Neuron (in vitro differentiated cells): ENCODE measurements around the gene FXYD1.

Experiments used
- H2AFZ ChIP-seq: one replicate; pipeline ENCODE4 v1.6.1; 2013; ENCODE audit warnings: low read depth, mild to moderate bottlenecking, inconsistent platforms, low read length, moderate library complexity
- H3K27me3 ChIP-seq: one replicate; pipeline ENCODE4 v1.6.1; 2013; ENCODE audit warnings: low read length; ENCODE audit not compliant: insufficient read depth
- H3K36me3 ChIP-seq: one replicate; pipeline ENCODE4 v1.6.1; 2013; ENCODE audit warnings: low read length; ENCODE audit not compliant: insufficient read depth
- H3K4me1 ChIP-seq: one replicate; pipeline ENCODE4 v1.6.1; 2013; ENCODE audit warnings: low read length; ENCODE audit not compliant: insufficient read depth
- H3K4me3 ChIP-seq: 2 replicates; pipeline ENCODE4 v1.5.1; 2013; ENCODE audit warnings: mild to moderate bottlenecking, low read length, moderate library complexity
- H3K9me3 ChIP-seq: one replicate; pipeline ENCODE4 v1.6.1; 2013; ENCODE audit warnings: low read length

Gene FXYD1

DNA sequence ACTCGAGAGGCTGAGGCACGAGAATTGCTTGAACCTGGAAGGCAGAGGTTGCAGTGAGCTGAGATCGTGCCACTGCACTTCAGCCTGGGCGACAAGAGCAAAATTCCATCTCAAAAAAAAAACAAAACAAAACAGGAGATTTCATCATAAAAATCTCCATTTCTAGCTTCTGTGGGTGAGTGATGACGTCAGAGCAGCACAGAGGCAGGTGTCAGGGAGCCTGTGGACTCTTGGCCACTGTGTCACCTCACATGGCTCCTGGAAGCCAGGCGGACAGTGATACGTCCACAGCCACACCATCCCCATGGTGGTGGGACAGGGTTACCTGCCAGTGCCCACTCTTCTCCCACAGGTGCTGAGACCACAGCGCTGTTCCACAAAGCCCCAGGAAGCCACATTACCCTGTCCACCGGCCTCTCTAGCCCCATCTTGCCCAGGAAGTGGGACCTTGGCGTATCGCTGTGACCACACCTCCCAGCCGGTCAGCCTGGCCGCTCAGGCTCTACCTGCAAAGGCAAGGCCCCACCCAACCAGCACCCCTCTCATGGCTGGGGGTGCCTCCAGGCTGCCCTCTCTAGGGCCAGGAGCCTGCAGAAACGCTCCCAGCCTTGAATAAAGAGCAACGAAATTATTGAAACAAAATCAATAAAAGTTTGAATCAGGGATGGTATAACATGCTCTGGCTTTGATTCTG is 25.5 kb upstream of the FXYD1 start:
- H3K36me3 ChIP-seq = no peaks in the 10 kb centered on the region
- peaks cover 13% of the 10 kb centered on the region for H3K27me3 ChIP-seq
- no peak overlapping the region for H3K4me3 ChIP-seq
- H2AFZ ChIP-seq = no peak overlapping the region
- no peaks in the 10 kb centered on the region for H3K9me3 ChIP-seq
- H3K4me1 ChIP-seq = peaks cover 11% of the 10 kb centered on the region

DNA sequence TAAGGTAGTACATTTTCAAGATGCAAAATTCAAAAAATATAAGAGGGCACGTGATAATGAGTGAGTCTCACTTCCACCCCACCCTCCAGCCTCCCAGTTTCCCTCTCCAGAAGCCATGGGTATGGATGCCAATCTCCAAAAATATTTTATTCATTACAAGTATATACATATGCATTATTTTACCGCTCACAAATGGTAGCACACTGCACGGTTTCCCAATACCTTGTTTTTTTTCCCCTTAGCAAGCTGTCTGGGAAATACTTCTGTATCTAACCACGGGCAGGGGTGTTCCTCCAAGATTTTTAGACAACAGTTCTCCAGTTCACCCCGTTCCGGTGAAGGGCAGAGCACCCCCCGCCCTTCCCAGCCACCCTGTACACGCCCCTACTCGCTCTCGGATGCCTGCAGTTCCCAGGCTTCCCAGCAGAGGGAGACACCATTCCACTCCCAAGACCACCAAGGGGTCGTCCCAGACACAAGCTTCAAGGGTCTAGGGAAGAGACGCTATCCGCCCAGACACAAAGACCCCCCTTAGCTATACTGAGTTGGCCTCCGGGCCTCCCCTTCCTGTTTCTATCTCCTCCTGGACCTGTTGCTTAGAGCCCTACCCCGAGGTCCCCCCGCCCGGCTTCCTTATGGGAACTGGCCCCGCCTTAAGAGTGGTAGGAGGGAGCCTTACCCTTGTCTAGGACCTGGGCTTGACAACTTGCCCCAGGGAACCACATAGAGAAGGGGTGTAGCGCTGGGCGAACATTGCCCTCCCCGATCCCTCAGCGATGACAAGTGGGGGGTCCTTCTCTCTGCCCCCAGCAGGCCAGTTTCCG is 24.1 kb upstream of the FXYD1 start:
- Histone ChIP-seq H3K4me1 (peaks cover 11% of the 10 kb centered on the region), H3K36me3 (no peaks in the 10 kb centered on the region), H3K9me3 (no peaks in the 10 kb centered on the region), H2AFZ (peak overlapping the region; percentile 64), H3K27me3 (peaks cover 20% of the 10 kb centered on the region), H3K4me3 (no peak overlapping the region)

DNA sequence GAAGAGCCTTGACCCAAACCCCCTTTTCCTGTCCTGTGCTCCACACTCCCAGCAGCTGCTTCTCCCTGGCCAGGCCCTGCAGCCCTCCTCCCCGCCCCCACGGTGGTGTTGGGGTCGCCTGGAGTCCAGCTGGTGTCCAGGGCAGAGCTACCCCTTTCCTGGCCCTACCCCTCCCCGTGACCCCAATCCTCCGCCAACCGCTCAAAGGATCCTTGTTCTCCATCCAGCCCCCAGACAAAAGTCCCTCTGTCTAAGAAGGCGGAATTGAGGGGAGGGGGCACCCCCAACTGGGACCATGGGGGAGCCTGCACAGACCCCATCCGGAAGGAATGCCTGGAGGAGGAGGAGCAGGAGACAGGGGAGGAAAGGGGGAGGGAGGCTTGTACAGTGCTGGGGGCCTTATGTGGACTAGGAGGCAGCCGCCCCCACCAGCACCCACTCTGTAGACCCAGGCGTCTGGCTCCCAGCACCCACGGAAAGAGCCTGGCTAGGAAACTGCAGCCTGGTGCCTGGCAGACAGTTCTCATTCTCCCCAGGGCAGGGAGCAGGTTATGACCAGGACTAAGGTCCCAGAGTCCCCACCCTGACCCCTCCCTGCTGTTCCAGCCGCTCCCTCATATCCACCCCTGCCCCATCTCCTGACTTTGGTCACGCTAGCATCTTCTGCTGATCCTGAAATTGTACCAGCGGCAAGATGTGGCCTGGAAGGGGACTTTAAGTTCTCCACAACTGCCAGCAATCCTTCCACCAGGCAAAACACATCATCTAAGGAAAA is 23.3 kb upstream of the FXYD1 start, which contains the start of gene FXYD3:
TSS of gene FXYD3 (plus strand) at position 647 of the 775 bp plus-strand sequence. CDS start 3,554 bp downstream, outside the sequence.
- no peaks in the 10 kb centered on the region for H3K36me3 ChIP-seq
- H3K9me3 ChIP-seq = no peaks in the 10 kb centered on the region
- peaks cover 11% of the 10 kb centered on the region for H3K4me1 ChIP-seq
- peaks cover 20% of the 10 kb centered on the region for H3K27me3 ChIP-seq
- H2AFZ ChIP-seq = peak within 1 kb of the TSS; percentile 64
- no peak within 1 kb of the TSS for H3K4me3 ChIP-seq

DNA sequence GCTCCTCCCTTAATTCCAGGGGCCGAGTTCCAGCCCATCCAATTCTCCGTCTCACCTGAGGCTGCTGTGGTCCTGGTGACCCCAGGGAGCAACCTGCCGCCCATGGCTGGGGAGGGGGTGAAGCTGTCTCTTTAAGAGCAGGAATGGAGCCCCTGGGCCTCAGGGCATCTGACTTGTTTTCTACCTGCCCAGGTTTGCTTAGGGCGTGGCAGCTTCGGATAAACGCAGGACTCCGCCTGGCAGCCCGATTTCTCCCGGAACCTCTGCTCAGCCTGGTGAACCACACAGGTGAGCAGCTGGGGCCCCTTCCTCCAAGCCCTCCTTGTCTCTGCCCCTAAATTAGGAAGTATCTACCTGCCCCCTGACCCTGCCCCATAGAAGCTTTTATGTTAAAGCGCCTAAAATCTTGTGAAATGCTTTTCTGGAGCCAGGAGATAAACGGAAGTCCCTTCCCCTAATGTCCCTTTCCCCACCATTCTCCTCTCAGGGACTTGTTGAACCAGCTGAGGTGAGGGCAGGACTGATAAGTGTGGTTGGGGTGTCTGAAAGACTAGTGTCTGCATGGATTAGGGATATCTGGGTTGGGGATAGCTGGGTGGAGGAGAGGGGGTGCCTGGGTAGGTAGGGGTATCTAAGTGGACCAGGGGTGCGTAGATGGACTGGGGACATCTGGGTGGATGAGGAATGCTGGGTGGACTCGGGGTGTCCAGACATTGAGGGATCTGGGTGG is 22.4 kb upstream of the FXYD1 start:
- no peak overlapping the region for H3K4me3 ChIP-seq
- no peak overlapping the region for H2AFZ ChIP-seq
- H3K36me3 ChIP-seq = no peaks in the 10 kb centered on the region
- peaks cover 20% of the 10 kb centered on the region for H3K27me3 ChIP-seq
- H3K4me1 ChIP-seq = peaks cover 11% of the 10 kb centered on the region
- no peaks in the 10 kb centered on the region for H3K9me3 ChIP-seq

DNA sequence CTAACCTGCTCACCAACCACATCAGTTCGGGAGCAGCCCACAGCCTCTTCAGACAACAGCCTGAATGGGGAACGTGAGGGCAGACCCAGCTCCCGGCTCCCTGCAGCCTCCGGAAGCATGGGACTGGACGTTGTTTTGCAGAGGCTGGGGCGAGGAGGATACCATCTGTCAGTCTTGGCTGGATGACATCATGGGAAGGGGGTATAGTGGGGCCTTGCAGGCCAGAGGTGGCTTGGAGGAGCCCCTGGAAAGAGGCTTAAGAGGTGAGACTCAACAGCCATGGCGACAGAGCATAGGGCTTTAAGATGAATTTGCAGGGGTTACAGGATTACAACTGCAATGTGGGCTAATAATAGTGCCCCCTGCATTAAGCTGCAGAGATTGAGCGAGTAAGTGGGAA is 21.5 kb upstream of the FXYD1 start:
- H2AFZ ChIP-seq = no peak overlapping the region
- H3K4me3 ChIP-seq = no peak overlapping the region
- no peaks in the 10 kb centered on the region for H3K36me3 ChIP-seq
- H3K9me3 ChIP-seq = no peaks in the 10 kb centered on the region
- peaks cover 20% of the 10 kb centered on the region for H3K27me3 ChIP-seq
- peaks cover 11% of the 10 kb centered on the region for H3K4me1 ChIP-seq

DNA sequence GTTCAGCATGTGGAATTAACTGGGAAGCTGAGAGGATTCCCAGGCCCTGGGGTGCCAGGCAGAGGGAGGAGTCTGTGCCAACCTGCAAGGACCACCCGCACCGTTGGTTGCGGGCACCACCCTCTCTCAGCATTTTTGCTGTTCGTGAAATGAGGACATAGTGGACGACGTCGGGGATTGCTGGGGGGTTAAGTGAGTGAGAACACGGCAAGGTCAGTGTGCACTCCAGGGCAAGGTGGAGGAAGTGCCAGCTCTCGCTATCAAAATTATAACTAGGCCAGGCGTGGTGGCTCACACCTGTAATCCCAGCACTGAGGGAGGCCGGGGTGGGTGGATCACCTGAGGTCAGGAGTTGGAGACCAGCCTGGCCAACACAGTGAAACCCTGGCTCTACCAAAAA is 20.8 kb upstream of the FXYD1 start:
- H3K36me3 ChIP-seq = no peaks in the 10 kb centered on the region
- no peaks in the 10 kb centered on the region for H3K9me3 ChIP-seq
- H3K27me3 ChIP-seq = peaks cover 20% of the 10 kb centered on the region
- H2AFZ ChIP-seq = no peak overlapping the region
- no peak overlapping the region for H3K4me3 ChIP-seq
- H3K4me1 ChIP-seq = peaks cover 13% of the 10 kb centered on the region

DNA sequence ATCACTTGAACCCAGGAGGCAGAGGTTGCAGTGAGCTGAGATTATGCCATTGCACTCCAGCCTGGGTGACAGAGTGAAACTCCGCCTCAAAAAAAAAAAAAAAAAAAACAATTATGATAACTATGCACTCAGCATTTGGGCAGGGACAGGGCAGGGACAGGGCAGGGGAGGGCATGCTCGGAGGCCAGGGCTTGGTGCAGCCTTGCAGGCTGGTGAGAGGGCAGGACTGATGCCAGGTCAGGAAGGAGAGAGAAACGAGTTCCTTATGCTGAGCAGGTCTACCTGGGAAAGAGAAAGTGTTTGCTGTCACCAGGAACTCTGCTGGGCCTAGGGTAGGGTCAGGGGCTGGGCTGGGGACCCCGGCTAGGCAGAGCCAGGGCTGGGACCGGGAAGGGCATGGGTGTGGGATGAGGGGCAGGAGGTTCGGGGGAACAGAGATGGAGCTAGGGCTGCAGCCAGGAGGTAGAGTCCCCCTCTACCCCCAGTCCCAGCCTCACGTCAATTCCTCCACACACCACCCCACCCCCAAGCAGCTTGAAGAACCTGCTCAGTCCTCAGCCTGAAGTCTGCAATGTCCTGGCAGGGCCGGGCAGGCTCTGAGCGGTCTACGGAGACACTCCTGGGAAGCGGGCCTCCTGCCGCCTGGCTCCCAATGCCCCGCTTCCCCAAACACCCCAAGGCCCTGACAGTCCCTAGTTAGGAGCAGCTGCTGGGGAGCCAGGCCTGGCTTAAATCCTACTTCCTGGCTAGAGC is 20.2 kb upstream of the FXYD1 start:
- H3K9me3 ChIP-seq = no peaks in the 10 kb centered on the region
- no peak overlapping the region for H2AFZ ChIP-seq
- H3K4me3 ChIP-seq = no peak overlapping the region
- H3K27me3 ChIP-seq = peaks cover 20% of the 10 kb centered on the region
- H3K4me1 ChIP-seq = peaks cover 19% of the 10 kb centered on the region
- H3K36me3 ChIP-seq = no peaks in the 10 kb centered on the region

DNA sequence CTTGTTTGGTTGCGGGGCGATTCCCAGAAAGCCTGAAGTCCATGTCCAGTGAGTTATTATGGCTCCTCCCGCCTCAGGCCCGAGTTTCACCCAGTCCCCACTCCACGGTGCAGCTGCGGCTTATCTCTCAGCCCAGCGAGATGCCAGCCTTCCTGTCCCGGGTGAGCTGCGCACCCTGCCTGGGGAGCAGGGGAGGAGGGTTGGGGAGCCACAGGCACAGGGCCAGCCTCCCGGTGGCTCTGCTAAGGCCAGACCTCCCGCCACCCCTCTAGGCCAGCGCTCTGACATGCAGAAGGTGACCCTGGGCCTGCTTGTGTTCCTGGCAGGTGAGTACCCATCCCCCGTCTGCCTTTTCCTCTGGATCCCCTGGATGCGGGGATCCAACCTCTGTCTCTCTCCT is 19.5 kb upstream of the FXYD1 start:
- Histone ChIP-seq H3K27me3 (peaks cover 20% of the 10 kb centered on the region), H3K4me3 (no peak overlapping the region), H3K4me1 (peaks cover 19% of the 10 kb centered on the region), H3K9me3 (no peaks in the 10 kb centered on the region), H3K36me3 (no peaks in the 10 kb centered on the region), H2AFZ (no peak overlapping the region)

DNA sequence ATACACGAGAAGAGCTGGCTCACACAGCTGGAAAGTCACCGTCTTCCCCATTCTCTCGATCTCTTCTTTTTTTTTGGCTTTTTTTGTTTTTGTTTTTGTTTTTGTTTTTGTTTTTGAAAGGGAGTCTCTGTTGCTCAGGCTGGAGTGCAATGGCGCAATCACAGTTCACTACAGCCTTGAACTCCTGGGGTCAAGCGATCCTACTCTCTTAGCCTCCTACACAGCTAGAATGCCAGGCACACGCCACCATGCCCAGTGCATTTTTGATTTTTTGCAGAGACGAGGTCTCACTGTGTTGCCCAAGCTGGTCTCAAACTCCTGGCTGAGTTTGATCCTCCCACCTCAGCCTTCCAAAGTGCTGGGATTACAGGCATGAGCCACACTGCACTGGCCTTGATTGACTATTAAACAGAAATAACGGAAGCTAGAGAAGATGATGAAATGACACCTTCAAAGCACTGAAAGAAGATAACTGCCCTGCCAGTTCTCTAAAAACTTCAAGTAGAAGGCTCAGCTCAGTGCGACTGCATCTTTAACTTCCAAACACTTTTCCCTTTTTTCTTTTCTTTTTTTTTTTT is 19.0 kb upstream of the FXYD1 start:
- Histone ChIP-seq H3K36me3 (no peaks in the 10 kb centered on the region), H3K27me3 (peaks cover 20% of the 10 kb centered on the region), H3K4me1 (peaks cover 15% of the 10 kb centered on the region), H2AFZ (no peak overlapping the region), H3K9me3 (no peaks in the 10 kb centered on the region), H3K4me3 (no peak overlapping the region)

DNA sequence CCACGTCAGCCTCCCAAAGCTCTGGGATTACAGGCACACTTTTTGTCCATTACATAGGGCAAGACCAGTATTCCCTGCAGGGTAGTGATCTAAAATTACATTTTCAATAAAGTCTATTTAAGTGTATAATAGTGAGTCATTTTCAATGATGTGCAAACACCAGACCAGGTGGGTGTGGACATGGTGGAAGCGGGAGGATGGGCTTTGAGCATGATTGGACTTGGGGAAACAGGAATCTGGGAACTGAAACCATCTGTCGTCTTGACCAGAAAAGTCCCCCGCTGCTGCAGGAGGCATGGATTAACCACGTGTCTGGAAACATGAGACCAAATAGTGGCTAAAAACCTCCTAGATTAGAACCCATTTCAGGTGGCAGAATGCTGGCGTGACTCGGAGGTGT is 18.1 kb upstream of the FXYD1 start:
- peaks cover 20% of the 10 kb centered on the region for H3K27me3 ChIP-seq
- H3K36me3 ChIP-seq = no peaks in the 10 kb centered on the region
- H3K9me3 ChIP-seq = no peaks in the 10 kb centered on the region
- H3K4me1 ChIP-seq = peaks cover 11% of the 10 kb centered on the region
- no peak overlapping the region for H3K4me3 ChIP-seq
- no peak overlapping the region for H2AFZ ChIP-seq

DNA sequence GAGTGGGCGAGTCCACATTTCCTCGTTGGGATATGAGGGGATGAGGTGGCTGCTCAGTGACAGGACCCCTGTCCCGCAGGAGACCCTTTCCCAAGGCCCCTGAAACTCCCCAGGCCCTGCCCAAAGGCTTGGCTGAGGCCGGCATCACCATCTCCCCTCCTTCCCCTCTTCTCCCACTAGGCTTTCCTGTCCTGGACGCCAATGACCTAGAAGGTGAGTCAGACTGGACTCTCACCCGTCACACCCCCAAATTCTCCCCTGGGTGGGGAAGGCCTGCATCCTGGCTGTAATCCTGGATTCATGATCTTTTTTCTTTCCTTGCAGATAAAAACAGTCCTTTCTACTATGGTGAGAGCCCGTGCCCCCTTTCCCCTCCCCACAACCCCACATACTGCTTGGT is 17.7 kb upstream of the FXYD1 start:
- no peaks in the 10 kb centered on the region for H3K36me3 ChIP-seq
- peaks cover 11% of the 10 kb centered on the region for H3K4me1 ChIP-seq
- H3K4me3 ChIP-seq = no peak overlapping the region
- H2AFZ ChIP-seq = no peak overlapping the region
- H3K27me3 ChIP-seq = peaks cover 18% of the 10 kb centered on the region
- H3K9me3 ChIP-seq = no peaks in the 10 kb centered on the region
